Spleen (tissue), 11 donors: Measurements from ENCODE around the gene LAYN. TPM values are rescaled to one million over a fixed set of nuclear protein-coding genes. Genes with fewer than 3 reads are reported as not detected.

Experiments
- DNase-seq: peaks from one replicate; pipeline ENCODE4 v3.0.0-alpha.2; 2020
- H3K27ac ChIP-seq, 8 donors: fragments of 200-600 bp; sonication (generic) in 7 of 8; 1 replicate in 4 of 8; 2 replicates in 4 of 8; pipeline versions ENCODE4 v1.5.0 to v1.8.0; 2016 to 2021; ENCODE audit warnings: inconsistent platforms in 4 of 8, mild to moderate bottlenecking in 4 of 8, moderate library complexity in 1 of 8
- H3K27me3 ChIP-seq, 7 donors: fragments of 200-600 bp; sonication (generic) in 6 of 7; replicated peaks in 1 of 7; 1 replicate in 4 of 7; 2 replicates in 3 of 7; pipeline versions ENCODE4 v1.5.0 to v1.8.0; 2016 to 2021; ENCODE audit warnings: inconsistent platforms in 3 of 7, mild to moderate bottlenecking in 1 of 7
- H3K36me3 ChIP-seq, 6 donors: fragments of 200-600 bp; sonication (generic) in 5 of 6; 1 replicate in 4 of 6; 2 replicates in 2 of 6; pipeline versions ENCODE4 v1.5.0 to v1.8.0; 2016 to 2021; ENCODE audit warnings: inconsistent platforms in 2 of 6
- H3K4me1 ChIP-seq, 6 donors: fragments of 200-600 bp; sonication (generic) in 5 of 6; 1 replicate in 3 of 6; 2 replicates in 3 of 6; pipeline versions ENCODE4 v1.5.0 to v1.8.0; 2016 to 2021; ENCODE audit warnings: inconsistent platforms in 3 of 6
- H3K4me3 ChIP-seq, 8 donors: fragments of 200-600 bp; sonication (generic) in 7 of 8; 1 replicate in 4 of 8; 2 replicates in 4 of 8; pipeline versions ENCODE4 v1.5.0 to v1.8.0; 2016 to 2021; ENCODE audit warnings: inconsistent platforms in 4 of 8, mild to moderate bottlenecking in 4 of 8, moderate library complexity in 2 of 8
- H3K9me3 ChIP-seq, 8 donors: fragments of 200-600 bp; sonication (generic) in 7 of 8; 1 replicate in 4 of 8; 2 replicates in 4 of 8; pipeline versions ENCODE4 v1.5.0 to v1.8.0; 2016 to 2021; ENCODE audit warnings: inconsistent platforms in 4 of 8
- POLR2A ChIP-seq, 3 donors: fragments of 450-650 bp; IDR thresholded peaks; one replicate each; pipeline ENCODE4 v1.5.1; 2017; ENCODE audit warnings: antibody characterized with exemption in 3 of 3, mild to moderate bottlenecking in 1 of 3
- POLR2AphosphoS5 ChIP-seq, 3 donors: sonication (generic); formaldehyde crosslinking; IDR thresholded peaks; one replicate each; pipeline ENCODE4 v1.5.1; 2017; ENCODE audit warnings: antibody characterized with exemption in 3 of 3
- WGBS, 5 donors: extraction: QIAGEN DNeasy Blood & Tissue Kit in 3 of 5; methylation state at CpG; one replicate each; pipeline versions ENCODE4 v1.1.5 to v1.1.7; 2013 to 2018; 5-methylcytosine and 5-hydroxymethylcytosine counted together
- intact Hi-C: fragments of 100-400 bp; cut with DNase I; formaldehyde crosslinking; loops from one replicate; pipeline ENCODE4 v1.15.0; 2023; ENCODE audit warnings: low total_unique reads
- polyA plus RNA-seq, 3 donors: library from polyadenylated mRNA; stranded (reverse); fragments of 200-250 nt; gene quantifications; one replicate each; pipeline ENCODE4 v1.2.1, GENCODE V29; 2013
- total RNA-seq, 7 donors: library from RNA; depleted of rRNA in 3 of 7; stranded (reverse); fragments of >200 nt in 3 of 7; fragmentation: NEBNext Ultra II Directional in 4 of 7; extraction: Animal tissue kit (Norgen Biotek cat#: 25700) in 4 of 7; gene quantifications; one replicate each; pipeline versions ENCODE4 v1.1.0 to v1.2.1, GENCODE V29; 2016 to 2021
- TF ChIP-seq, protein P1 (sequence below), 11 experiments: fragments of 200-600 bp in 7 of 11; fragments of 450-650 bp in 4 of 11; sonication (generic) in 4 of 11; IDR thresholded peaks in 8 of 11; conservative IDR thresholded peaks in 3 of 11; 1 replicate in 7 of 11; 2 replicates in 4 of 11; pipeline versions ENCODE4 v1.4.0 to v1.8.0; 2016 to 2021; ENCODE audit warnings: antibody characterized with exemption in 11 of 11, inconsistent platforms in 4 of 11, mild to moderate bottlenecking in 1 of 11
- donor health status: healthy with polysubstance abuse.
- donor health status: DM: no; HTN: no; CAD: no; lungs with moderate emphysema.
- donor health status: DM: no; HTN: no; CAD: no.
- donor health status: Bipolar disorder and iron deficiency.
- donor health status: healthy.
- donor health status: DM: no; HTN: no; CAD: no.
- donor health status: DM: yes; HTN: yes; CAD: no.

Gene LAYN
- total and polyA plus RNA-seq, 10 donors = 3.1 to 14.7 (median 10.0) TPM

- H3K27ac ChIP-seq = no peak overlapping the region
- no peaks in the 10 kb centered on the region for H3K36me3 ChIP-seq
- no peak for TF ChIP-seq POLR2AphosphoS5 (IDR thresholded peaks at IDR 0.05)
- H3K4me1 ChIP-seq = no peaks in the 10 kb centered on the region
- H3K9me3 ChIP-seq = no peaks in the 10 kb centered on the region
- intact Hi-C loops = no loop called here
- no peak for DNase-seq
- WGBS, 5 donors = 59 to 82% (median 77%) methylated on average over 2 of the region's 2 CpGs
- no peaks in the 10 kb centered on the region for H3K27me3 ChIP-seq
- H3K4me3 ChIP-seq = no peak overlapping the region
These were observed 19.4 kb upstream of the LAYN start for GRCh38 chr11:111521135-111521534.

GRCh38 chr11:111522426-111522825 is 18.1 kb upstream of the LAYN start:
- Histone ChIP-seq H3K4me1 (no peaks in the 10 kb centered on the region), H3K27me3 (no peaks in the 10 kb centered on the region), H3K4me3 (no peak overlapping the region), H3K9me3 (no peaks in the 10 kb centered on the region), H3K27ac (no peak overlapping the region), H3K36me3 (no peaks in the 10 kb centered on the region)
- intact Hi-C loops = no loop called here
- TF ChIP-seq POLR2A (IDR thresholded peaks at IDR 0.05) = no peak
- TF ChIP-seq, protein P1, sequence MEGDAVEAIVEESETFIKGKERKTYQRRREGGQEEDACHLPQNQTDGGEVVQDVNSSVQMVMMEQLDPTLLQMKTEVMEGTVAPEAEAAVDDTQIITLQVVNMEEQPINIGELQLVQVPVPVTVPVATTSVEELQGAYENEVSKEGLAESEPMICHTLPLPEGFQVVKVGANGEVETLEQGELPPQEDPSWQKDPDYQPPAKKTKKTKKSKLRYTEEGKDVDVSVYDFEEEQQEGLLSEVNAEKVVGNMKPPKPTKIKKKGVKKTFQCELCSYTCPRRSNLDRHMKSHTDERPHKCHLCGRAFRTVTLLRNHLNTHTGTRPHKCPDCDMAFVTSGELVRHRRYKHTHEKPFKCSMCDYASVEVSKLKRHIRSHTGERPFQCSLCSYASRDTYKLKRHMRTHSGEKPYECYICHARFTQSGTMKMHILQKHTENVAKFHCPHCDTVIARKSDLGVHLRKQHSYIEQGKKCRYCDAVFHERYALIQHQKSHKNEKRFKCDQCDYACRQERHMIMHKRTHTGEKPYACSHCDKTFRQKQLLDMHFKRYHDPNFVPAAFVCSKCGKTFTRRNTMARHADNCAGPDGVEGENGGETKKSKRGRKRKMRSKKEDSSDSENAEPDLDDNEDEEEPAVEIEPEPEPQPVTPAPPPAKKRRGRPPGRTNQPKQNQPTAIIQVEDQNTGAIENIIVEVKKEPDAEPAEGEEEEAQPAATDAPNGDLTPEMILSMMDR (IDR thresholded peaks at IDR 0.05 in 8 of 11, conservative IDR thresholded peaks at IDR 0.05 in 3 of 11) = no peak
- TF ChIP-seq POLR2AphosphoS5 (IDR thresholded peaks at IDR 0.05) = no peak
- 92 to 95% (median 93%) methylated on average over 5 of the region's 5 CpGs for WGBS, 5 donors
- no peak for DNase-seq

- Histone ChIP-seq H3K27ac (no peak overlapping the region), H3K27me3 (no peaks in the 10 kb centered on the region), H3K36me3 (no peaks in the 10 kb centered on the region), H3K4me3 (no peak overlapping the region), H3K4me1 (no peaks in the 10 kb centered on the region), H3K9me3 (no peaks in the 10 kb centered on the region)
- 82 to 97% (median 94%) methylated on average over 2 of the region's 2 CpGs for WGBS, 5 donors
- DNase-seq = no peak
- intact Hi-C loops = no loop called here
- TF ChIP-seq, protein P1 (IDR thresholded peaks at IDR 0.05 in 8 of 11, conservative IDR thresholded peaks at IDR 0.05 in 3 of 11) = no peak
- TF ChIP-seq POLR2A (IDR thresholded peaks at IDR 0.05) (no peak), POLR2AphosphoS5 (IDR thresholded peaks at IDR 0.05) (no peak)
These were observed 17.2 kb upstream of the LAYN start for GRCh38 chr11:111523343-111523742.

DNA sequence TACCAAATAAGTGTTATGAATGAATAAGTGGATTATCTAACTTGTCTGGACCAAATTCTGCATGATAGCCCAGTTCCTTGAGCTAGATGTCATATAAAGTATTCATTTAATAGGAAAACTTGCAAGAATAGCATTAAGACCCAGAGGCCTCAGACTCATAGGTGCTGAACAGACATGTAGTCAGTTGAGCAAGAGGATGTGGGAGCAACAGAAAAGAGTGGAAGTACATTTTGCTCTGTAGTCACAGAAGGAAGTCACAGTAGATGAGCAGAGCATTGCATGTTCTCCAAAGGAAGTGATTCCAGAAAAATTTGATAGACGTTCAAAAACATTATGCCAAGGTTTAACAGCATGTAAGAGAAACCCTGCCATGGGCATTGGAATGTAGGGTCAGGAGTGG is 16.5 kb upstream of the LAYN start:
- H3K4me1 ChIP-seq = no peaks in the 10 kb centered on the region
- WGBS, 5 donors = 27 to 61% (median 38%) methylated on average over 1 of the region's 1 CpG
- intact Hi-C loops = no loop called here
- DNase-seq = no peak
- no peaks in the 10 kb centered on the region for H3K36me3 ChIP-seq
- no peak overlapping the region for H3K4me3 ChIP-seq
- H3K27me3 ChIP-seq = no peaks in the 10 kb centered on the region
- no peak overlapping the region for H3K27ac ChIP-seq
- TF ChIP-seq POLR2AphosphoS5 (IDR thresholded peaks at IDR 0.05) (no peak), POLR2A (IDR thresholded peaks at IDR 0.05) (no peak)
- TF ChIP-seq, protein P1 (IDR thresholded peaks at IDR 0.05 in 8 of 11, conservative IDR thresholded peaks at IDR 0.05 in 3 of 11) = no peak
- H3K9me3 ChIP-seq = no peaks in the 10 kb centered on the region

DNA sequence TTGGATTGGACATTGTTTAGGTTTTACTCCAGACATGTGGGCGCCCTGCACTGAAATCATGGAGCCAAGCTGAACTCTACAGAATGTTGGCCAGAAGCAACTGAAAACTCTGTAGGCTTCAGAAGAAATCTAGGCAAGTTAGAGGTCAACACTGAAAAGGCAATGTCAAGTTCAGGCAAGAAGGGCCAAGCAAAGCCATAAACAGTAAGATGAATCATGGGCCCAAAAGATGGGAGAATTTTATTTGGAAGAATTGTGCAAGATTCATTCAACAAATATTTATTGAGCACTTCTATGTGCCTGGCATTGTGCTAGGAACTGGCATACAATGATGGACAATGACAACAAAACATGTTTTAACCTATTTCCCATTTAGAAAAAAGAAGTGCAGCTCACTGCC is 15.1 kb upstream of the LAYN start:
- 88 to 98% (median 95%) methylated on average over 1 of the region's 1 CpG for WGBS, 5 donors

More for the DNA sequence above, 15.1 kb upstream of the LAYN start:
- no peak for TF ChIP-seq POLR2A (IDR thresholded peaks at IDR 0.05)
- TF ChIP-seq, protein P1 (IDR thresholded peaks at IDR 0.05 in 8 of 11, conservative IDR thresholded peaks at IDR 0.05 in 3 of 11) = no peak
- TF ChIP-seq POLR2AphosphoS5 (IDR thresholded peaks at IDR 0.05) = no peak
- Histone ChIP-seq H3K4me3 (no peak overlapping the region), H3K27me3 (no peaks in the 10 kb centered on the region), H3K4me1 (no peaks in the 10 kb centered on the region), H3K36me3 (no peaks in the 10 kb centered on the region), H3K27ac (no peak overlapping the region), H3K9me3 (no peaks in the 10 kb centered on the region)
- no peak for DNase-seq
- intact Hi-C loops = no loop called here
